GM21737 (cell line): ENCODE data around the gene PI4KA.
"Not testable (repeated sequence)": the region's sequence is repeated elsewhere in the genome, so short reads cannot be mapped to it uniquely, and the experiment has no call there.

ENCODE experiments used
- ATAC-seq: cut with Tn5 transposase; IDR thresholded peaks from one replicate; pipeline ENCODE4 v1.9.1; 2021; ENCODE audit warnings: mild to moderate bottlenecking, moderate library complexity; ENCODE audit not compliant: unreplicated experiment

PI4KA gene

GRCh38 chr22:20752104-20752741 is 106.4 kb downstream of the PI4KA start:
- ATAC-seq = no peak

- ATAC-seq = no peak
Observed at GRCh38 chr22:20751185-20751851, 107.3 kb downstream of the PI4KA start.

GRCh38 chr22:20750461-20751184 is 108.0 kb downstream of the PI4KA start:
- ATAC-seq = no peak

- ATAC-seq = no peak
Observed at GRCh38 chr22:20749453-20749852, 109.2 kb downstream of the PI4KA start.

GRCh38 chr22:20748731-20749428 is 109.7 kb downstream of the PI4KA start:
- peak; percentile 50 for ATAC-seq

GRCh38 chr22:20748082-20748481 is 110.5 kb downstream of the PI4KA start:
- no peak for ATAC-seq

GRCh38 chr22:20747223-20747622 is 111.4 kb downstream of the PI4KA start:
- no peak for ATAC-seq

- no peak for ATAC-seq
Observed at GRCh38 chr22:20746431-20747189, 112.0 kb downstream of the PI4KA start.

- no peak for ATAC-seq
Observed at GRCh38 chr22:20745119-20745518, 113.5 kb downstream of the PI4KA start.

GRCh38 chr22:20744456-20744855 is 114.2 kb downstream of the PI4KA start:
- no peak for ATAC-seq

- ATAC-seq = no peak
Observed at GRCh38 chr22:20742764-20743163, 115.8 kb downstream of the PI4KA start.

GRCh38 chr22:20741634-20742581 is 116.7 kb downstream of the PI4KA start:
- ATAC-seq = no peak

- no peak for ATAC-seq
Observed at GRCh38 chr22:20741008-20741633, 117.5 kb downstream of the PI4KA start.

- ATAC-seq = no peak
Observed at GRCh38 chr22:20740222-20740951, 118.2 kb downstream of the PI4KA start.

- no peak for ATAC-seq
Observed at GRCh38 chr22:20738394-20739089, 120.1 kb downstream of the PI4KA start.

GRCh38 chr22:20736891-20737290 is 121.7 kb downstream of the PI4KA start:
- ATAC-seq = not testable (repeated sequence)

GRCh38 chr22:20735356-20736162 is 123.1 kb downstream of the PI4KA start:
- ATAC-seq = not testable (repeated sequence)
